ENCODE measurements around the gene FUT9.

- TF ChIP-seq CTCF (IDR thresholded peaks at IDR 0.05) (no peak), POLR2A (IDR thresholded peaks at IDR 0.05) (no peak)
Measured at GRCh38 chr6:96060249-96060648, 44.5 kb downstream of the FUT9 start.
